Measurements from ENCODE around the gene PDLIM1. TPM values are rescaled to one million over a fixed set of nuclear protein-coding genes. Genes with fewer than 3 reads are reported as not detected.

The PDLIM1 gene
- total and polyA plus RNA-seq, 12 donors, result 0.89 to 63.3 (median 31.2) TPM

DNA sequence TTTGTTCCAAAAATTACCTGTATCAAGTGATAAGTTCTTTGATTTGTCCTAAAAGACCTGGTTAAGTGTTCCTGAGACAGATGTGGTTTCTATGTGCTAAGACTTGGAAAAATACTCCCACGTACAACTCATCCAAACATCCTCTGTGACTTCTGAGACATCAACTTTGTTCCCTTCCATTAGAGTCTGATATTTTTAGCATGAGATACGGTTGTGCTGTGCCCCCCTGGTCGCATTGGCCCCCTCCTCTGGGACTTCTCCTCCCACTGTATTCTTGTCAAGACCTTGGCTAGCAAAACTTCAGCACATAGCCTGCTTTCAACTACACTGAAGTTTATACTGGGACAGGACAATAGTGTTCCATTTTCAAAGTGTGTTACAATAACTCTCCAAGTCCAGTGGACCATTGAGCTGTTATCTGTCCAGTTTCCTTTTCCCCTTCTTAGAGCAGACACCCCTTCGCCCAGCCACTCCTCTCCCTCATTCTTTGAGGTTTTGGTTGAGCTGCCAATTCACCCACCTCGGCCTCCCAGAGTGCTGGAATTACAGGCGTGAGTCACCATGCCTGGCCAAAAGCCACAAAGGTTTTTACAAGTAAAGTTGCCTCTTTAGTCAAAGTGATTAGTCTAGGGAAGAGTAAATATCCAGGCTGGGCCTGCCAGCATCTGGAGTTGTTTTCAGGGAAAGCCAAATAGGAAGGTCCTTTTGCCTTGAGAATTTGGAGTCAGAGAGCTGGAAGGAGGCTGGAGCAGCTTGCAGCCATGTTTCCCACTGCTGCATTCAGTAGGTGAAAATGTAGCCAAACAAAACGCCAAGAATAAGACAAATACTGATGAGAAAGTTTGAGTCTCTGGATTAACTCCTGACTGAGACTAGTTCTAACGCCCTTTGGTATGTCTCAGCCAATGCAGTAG, 17.8 kb upstream of the PDLIM1 start:
- Histone ChIP-seq H3K9me3 (replicated peaks in 1 of 3) (no peaks in the 10 kb centered on the region), H3K27ac (peak overlapping the region in 2 of 5 donors; percentile 28 to 74), H3K4me3 (no peak overlapping the region), H3K4me1 (replicated peaks in 1 of 2) (peaks cover 0 to 20% of the 10 kb centered on the region in 2 donors), H3K36me3 (replicated peaks in 1 of 2) (no peaks in the 10 kb centered on the region), H3K27me3 (no peaks in the 10 kb centered on the region)
- TF ChIP-seq, protein P1, sequence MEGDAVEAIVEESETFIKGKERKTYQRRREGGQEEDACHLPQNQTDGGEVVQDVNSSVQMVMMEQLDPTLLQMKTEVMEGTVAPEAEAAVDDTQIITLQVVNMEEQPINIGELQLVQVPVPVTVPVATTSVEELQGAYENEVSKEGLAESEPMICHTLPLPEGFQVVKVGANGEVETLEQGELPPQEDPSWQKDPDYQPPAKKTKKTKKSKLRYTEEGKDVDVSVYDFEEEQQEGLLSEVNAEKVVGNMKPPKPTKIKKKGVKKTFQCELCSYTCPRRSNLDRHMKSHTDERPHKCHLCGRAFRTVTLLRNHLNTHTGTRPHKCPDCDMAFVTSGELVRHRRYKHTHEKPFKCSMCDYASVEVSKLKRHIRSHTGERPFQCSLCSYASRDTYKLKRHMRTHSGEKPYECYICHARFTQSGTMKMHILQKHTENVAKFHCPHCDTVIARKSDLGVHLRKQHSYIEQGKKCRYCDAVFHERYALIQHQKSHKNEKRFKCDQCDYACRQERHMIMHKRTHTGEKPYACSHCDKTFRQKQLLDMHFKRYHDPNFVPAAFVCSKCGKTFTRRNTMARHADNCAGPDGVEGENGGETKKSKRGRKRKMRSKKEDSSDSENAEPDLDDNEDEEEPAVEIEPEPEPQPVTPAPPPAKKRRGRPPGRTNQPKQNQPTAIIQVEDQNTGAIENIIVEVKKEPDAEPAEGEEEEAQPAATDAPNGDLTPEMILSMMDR (IDR thresholded peaks at IDR 0.05), result no peak
- no peak for TF ChIP-seq POLR2A (IDR thresholded peaks at IDR 0.05)
- WGBS, 4 donors, result 24 to 40% (median 39%) methylated on average over 8 of the region's 8 CpGs
- DNase-seq, result peak; percentile 48 to 92 (median 88)
- intact Hi-C loops (cut with DNase I), result no loop called here

DNA sequence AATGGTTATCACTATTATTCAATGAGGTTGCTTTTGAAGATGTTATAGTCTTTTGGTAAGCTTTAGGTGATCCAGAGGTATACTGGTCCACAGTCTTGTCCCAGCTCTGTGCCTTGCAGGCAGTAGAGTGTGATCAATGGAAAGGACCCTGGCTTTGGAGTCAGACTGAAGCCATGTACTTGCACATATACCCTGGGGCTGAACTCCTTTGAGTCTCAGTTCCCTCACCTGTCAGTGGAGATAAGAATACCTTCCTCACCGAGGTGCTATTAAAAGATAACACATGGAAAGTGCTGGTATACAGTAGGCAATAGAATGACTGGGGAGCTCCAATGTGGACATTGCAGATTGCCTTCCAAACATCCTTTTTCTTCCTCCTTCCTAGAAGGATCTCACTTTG, 16.0 kb upstream of the PDLIM1 start:
- H3K27ac ChIP-seq, result no peak overlapping the region
- intact Hi-C loops (cut with DNase I), result no loop called here
- peaks cover 0 to 6% of the 10 kb centered on the region in 2 donors for H3K4me1 ChIP-seq (replicated peaks in 1 of 2)
- H3K9me3 ChIP-seq (replicated peaks in 1 of 3), result no peaks in the 10 kb centered on the region
- 77 to 100% (median 92%) methylated on average over 1 of the region's 1 CpG for WGBS, 4 donors
- no peaks in the 10 kb centered on the region for H3K36me3 ChIP-seq (replicated peaks in 1 of 2)
- TF ChIP-seq, protein P1 (IDR thresholded peaks at IDR 0.05), result no peak
- no peak for TF ChIP-seq POLR2A (IDR thresholded peaks at IDR 0.05)
- DNase-seq, result no peak
- no peaks in the 10 kb centered on the region for H3K27me3 ChIP-seq
- no peak overlapping the region for H3K4me3 ChIP-seq

DNA sequence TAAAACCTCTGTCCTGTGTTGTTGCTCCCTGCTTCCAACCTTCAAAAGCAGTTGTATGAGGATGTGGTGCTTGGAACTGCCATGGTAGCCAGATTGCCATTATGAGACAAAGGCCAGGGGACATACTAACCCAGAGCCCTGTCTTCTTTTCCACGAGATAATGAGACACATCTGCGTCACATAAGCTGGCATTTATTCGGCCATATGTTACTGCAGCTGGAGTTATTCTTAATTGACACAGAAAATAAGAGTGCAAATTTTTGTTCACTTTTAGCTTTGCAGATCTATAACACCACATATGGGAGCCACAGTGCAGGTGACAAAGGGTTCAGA, 15.5 kb upstream of the PDLIM1 start:
- Histone ChIP-seq H3K27me3 (no peaks in the 10 kb centered on the region), H3K36me3 (replicated peaks in 1 of 2) (no peaks in the 10 kb centered on the region), H3K9me3 (replicated peaks in 1 of 3) (no peaks in the 10 kb centered on the region), H3K27ac (no peak overlapping the region), H3K4me3 (no peak overlapping the region), H3K4me1 (replicated peaks in 1 of 2) (peaks cover 0 to 5% of the 10 kb centered on the region in 2 donors)
- intact Hi-C loops (cut with DNase I), result no loop called here
- no peak for DNase-seq
- WGBS, 4 donors, result 63 to 79% (median 71%) methylated on average over 3 of the region's 3 CpGs
- TF ChIP-seq, protein P1 (IDR thresholded peaks at IDR 0.05), result no peak
- TF ChIP-seq POLR2A (IDR thresholded peaks at IDR 0.05), result no peak

DNA sequence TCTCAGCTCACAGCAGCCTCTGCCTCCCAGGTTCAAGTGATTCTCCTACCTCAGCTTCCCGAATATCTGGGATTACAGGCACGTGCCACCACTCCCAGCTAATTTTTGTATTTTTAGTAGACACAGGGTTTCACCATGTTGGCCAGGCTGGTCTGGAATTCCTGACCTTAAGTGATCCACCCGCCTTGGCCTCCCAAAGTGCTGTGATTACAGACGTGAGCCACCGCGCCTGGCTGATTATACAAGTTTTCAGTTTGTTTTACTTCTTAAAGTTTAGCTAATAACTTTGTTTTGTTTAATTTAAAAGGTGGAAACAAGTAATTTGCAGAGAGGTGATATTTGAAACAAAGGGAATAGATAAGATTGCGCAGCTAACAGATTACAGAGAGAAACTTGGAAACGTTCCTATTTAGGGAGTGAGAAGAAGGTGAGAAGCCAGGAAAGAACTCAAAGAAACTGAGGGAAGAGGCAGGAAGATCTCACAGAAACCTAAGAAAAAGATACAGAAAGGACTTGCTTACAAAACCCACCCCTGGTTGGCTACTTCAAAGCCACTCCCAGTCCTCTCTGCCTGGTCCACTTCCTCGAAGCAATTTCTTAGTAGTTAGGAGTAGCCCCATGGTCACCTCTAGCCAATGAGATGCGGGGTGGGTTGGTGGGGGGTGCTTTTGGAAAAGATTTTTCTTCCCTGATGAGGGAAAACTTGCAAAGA, 15.0 kb upstream of the PDLIM1 start:
- no peak overlapping the region for H3K27ac ChIP-seq
- H3K4me3 ChIP-seq, result no peak overlapping the region
- no peaks in the 10 kb centered on the region for H3K27me3 ChIP-seq
- H3K9me3 ChIP-seq (replicated peaks in 1 of 3), result no peaks in the 10 kb centered on the region
- intact Hi-C loops (cut with DNase I), result no loop called here
- H3K36me3 ChIP-seq (replicated peaks in 1 of 2), result no peaks in the 10 kb centered on the region
- 60 to 72% (median 68%) methylated on average over 10 of the region's 10 CpGs for WGBS, 4 donors
- peaks cover 0 to 5% of the 10 kb centered on the region in 2 donors for H3K4me1 ChIP-seq (replicated peaks in 1 of 2)
- no peak for DNase-seq
- no peak for TF ChIP-seq POLR2A (IDR thresholded peaks at IDR 0.05)
- TF ChIP-seq, protein P1 (IDR thresholded peaks at IDR 0.05), result no peak

Measured in adrenal gland (tissue), 12 donors.